Right lobe of liver (tissue), 6 donors: Measurements from ENCODE around the gene FUT7. TPM values are rescaled to one million over a fixed set of nuclear protein-coding genes. Genes with fewer than 3 reads are reported as not detected.
A peak's percentile ranks its signal among the peaks of the same experiment; 100 is the strongest.

Source experiments
- ATAC-seq, 4 donors: fragments of 200-7000 bp; cut with Tn5 transposase; one replicate each; pipeline ENCODE4 v1.9.1; 2020; ENCODE audit warnings: mild to moderate bottlenecking in 4 of 4, moderate library complexity in 4 of 4
- DNase-seq, 3 donors: peaks; one replicate each; pipeline ENCODE4 v3.0.0-alpha.2; 2020
- H3K27ac ChIP-seq, 3 donors: fragments of 200-600 bp; one replicate each; pipeline ENCODE4 v1.8.0; 2022
- H3K27me3 ChIP-seq, 2 donors: fragments of 200-600 bp; one replicate each; pipeline ENCODE4 v1.8.0; 2022
- H3K36me3 ChIP-seq, 4 donors: fragments of 200-600 bp; sonication (generic) in 1 of 4; one replicate each; pipeline versions ENCODE4 v1.5.1 to v1.8.0; 2017 to 2022; ENCODE audit warnings: control low read depth in 1 of 4
- H3K4me1 ChIP-seq, 4 donors: fragments of 200-600 bp; sonication (generic) in 1 of 4; one replicate each; pipeline versions ENCODE4 v1.5.1 to v1.8.0; 2017 to 2022; ENCODE audit warnings: control low read depth in 1 of 4
- H3K4me3 ChIP-seq, 3 donors: fragments of 200-600 bp; one replicate each; pipeline ENCODE4 v1.8.0; 2022
- H3K9me3 ChIP-seq, 4 donors: fragments of 200-600 bp; sonication (generic) in 1 of 4; one replicate each; pipeline versions ENCODE4 v1.5.1 to v1.8.0; 2017 to 2022; ENCODE audit warnings: control low read depth in 1 of 4
- POLR2A ChIP-seq: fragments of 450-650 bp; IDR thresholded peaks from one replicate; pipeline ENCODE4 v1.6.1; 2017; ENCODE audit warnings: antibody characterized with exemption, mild to moderate bottlenecking
- WGBS: methylation state at CpG from one replicate; pipeline ENCODE4 v1.1.6; 2018; ENCODE audit warnings: low coverage, low lambda C conversion rate; ENCODE audit not compliant: insufficient coverage; ENCODE audit errors: missing lambda C conversion rate; 5-methylcytosine and 5-hydroxymethylcytosine counted together
- intact Hi-C, 2 donors: fragments of 100-400 bp; cut with DNase I; formaldehyde crosslinking; loops; one replicate each; pipeline versions ENCODE4 v1.11.2 to v1.14.1; 2022
- total RNA-seq, 6 experiments: library from RNA; depleted of rRNA in 2 of 6; stranded (reverse); fragments of >200 nt in 2 of 6; fragmentation: NEBNext Ultra II Directional in 3 of 6; extraction: Animal tissue kit (Norgen Biotek cat#: 25700) in 3 of 6; gene quantifications; one replicate each; pipeline versions ENCODE4 v1.1.0 to v1.2.4, GENCODE V29; 2016 to 2023
- TF ChIP-seq, protein P1 (sequence below), 4 donors: fragments of 200-600 bp in 3 of 4; fragments of 450-650 bp in 1 of 4; IDR thresholded peaks; one replicate each; pipeline versions ENCODE4 v1.5.1 to v1.8.0; 2016 to 2022; ENCODE audit warnings: antibody characterized with exemption in 4 of 4, mild to moderate bottlenecking in 2 of 4
- donor health status: DM: no; HTN: yes; CAD: no.
- donor health status: DM: no; HTN: no; CAD: no.
- donor health status: DM: no; HTN: no; CAD: no.
- donor health status: DM: no; HTN: yes; CAD: no.
- donor health status: DM: no; HTN: yes; CAD: no.

FUT7 gene
- total RNA-seq, 6 experiments from 2014 or later: 0.12 to 0.13 TPM; not detected in 4

DNA sequence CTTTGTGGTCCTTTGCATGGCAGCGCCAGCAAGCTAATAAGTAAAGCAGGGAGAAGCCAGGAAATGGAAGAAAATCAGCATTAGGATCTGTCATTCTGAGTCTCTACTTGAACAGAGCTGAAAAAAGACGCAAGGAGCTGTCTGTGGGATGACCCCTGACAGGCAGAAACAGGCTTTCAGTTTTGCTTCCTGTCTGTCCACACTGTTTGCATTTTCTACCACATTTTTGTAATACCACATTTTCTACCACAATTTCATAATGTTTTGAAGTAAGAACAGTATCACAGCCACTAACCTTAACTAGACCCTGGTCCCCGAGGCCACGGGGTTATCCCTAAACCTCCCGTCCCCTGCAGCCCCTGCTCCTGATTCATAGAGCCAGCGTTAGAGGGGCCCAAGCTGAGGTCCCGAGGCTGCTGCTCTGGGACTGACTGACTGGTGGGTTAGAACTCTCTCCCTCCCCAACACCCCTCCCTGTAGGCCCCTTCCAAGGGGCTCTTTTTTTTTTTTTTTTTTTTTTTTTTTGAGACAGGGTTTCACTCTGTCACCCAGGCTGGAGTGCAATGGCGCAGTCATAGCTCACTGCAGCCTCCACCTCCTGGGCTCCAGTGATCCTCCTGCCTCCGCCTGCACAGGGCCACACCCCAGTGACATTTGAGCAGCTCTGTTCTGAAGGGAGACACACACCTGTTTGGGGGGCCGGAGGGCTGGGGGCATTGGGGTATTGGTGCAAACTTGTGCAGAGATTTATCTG lies 31.5 kb downstream of the FUT7 start:
- Histone ChIP-seq H3K36me3 (no peaks in the 10 kb centered on the region), H3K4me3 (no peak overlapping the region), H3K4me1 (peaks cover 0 to 3% (median 0%) of the 10 kb centered on the region in 4 donors), H3K27ac (peak overlapping the region in 1 of 3 donors; percentile 32), H3K9me3 (no peaks in the 10 kb centered on the region), H3K27me3 (no peaks in the 10 kb centered on the region)
- ATAC-seq (peak in 2 of 4 donors; percentile 28 to 59), DNase-seq (no peak)
- 39% methylated on average over 7 of the region's 10 CpGs for WGBS
- intact Hi-C loops: no loop called here
- TF ChIP-seq POLR2A: no peak
- TF ChIP-seq, protein P1, sequence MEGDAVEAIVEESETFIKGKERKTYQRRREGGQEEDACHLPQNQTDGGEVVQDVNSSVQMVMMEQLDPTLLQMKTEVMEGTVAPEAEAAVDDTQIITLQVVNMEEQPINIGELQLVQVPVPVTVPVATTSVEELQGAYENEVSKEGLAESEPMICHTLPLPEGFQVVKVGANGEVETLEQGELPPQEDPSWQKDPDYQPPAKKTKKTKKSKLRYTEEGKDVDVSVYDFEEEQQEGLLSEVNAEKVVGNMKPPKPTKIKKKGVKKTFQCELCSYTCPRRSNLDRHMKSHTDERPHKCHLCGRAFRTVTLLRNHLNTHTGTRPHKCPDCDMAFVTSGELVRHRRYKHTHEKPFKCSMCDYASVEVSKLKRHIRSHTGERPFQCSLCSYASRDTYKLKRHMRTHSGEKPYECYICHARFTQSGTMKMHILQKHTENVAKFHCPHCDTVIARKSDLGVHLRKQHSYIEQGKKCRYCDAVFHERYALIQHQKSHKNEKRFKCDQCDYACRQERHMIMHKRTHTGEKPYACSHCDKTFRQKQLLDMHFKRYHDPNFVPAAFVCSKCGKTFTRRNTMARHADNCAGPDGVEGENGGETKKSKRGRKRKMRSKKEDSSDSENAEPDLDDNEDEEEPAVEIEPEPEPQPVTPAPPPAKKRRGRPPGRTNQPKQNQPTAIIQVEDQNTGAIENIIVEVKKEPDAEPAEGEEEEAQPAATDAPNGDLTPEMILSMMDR (IDR thresholded peaks at IDR 0.05): no peak

DNA sequence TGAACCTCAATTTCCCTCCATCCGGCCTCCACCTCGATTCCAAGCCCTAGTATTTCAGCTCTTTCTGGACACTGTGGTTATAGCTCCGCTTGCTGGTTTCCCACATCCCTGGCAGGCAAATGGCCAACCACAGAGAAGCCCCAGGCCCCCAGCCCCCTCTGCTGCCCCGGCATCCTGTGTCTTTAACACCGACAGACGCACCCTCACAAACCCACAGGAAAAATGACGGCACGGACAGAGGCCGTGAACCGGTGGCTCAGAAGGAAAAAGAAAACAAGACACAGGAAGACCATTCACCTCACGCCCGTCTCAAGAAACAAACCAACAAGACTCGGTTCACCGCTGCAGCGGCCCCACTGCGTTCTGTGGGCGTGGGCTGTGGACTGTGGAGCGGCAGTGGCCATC lies 34.1 kb downstream of the FUT7 start:
- Histone ChIP-seq H3K4me1 (peaks cover 0 to 13% (median 4%) of the 10 kb centered on the region in 4 donors), H3K36me3 (no peaks in the 10 kb centered on the region), H3K4me3 (no peak overlapping the region), H3K9me3 (no peaks in the 10 kb centered on the region), H3K27ac (no peak overlapping the region), H3K27me3 (no peaks in the 10 kb centered on the region)
- peak in 2 of 4 donors; percentile 4 to 5 for ATAC-seq
- TF ChIP-seq POLR2A: no peak
- TF ChIP-seq, protein P1 (IDR thresholded peaks at IDR 0.05): no peak
- no peak for DNase-seq
- intact Hi-C loops: no loop called here
- WGBS: 36% methylated on average over 16 of the region's 18 CpGs

DNA sequence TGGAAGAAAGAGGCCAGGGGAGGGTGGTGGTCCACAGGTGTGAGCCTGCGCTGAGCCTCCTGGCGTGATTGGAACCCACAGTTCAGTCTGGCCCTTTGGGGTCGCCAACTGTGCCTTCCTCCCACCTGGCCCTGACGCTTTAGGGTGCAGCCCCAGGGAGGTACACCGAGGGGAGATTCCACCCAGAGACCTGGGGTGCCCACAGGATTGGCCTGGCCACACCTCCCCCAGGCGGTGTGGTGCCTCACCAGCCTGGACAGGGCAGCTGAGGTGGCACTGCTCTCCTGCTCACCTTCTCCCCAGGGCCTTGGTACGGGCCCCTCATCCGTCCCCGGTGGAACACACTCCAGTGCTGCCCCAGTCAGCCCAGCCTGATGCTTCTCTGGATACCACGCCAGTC lies 34.5 kb downstream of the FUT7 start:
- H3K9me3 ChIP-seq: no peaks in the 10 kb centered on the region
- intact Hi-C loops: no loop called here
- peaks cover 0 to 14% (median 5%) of the 10 kb centered on the region in 4 donors for H3K4me1 ChIP-seq
- no peaks in the 10 kb centered on the region for H3K36me3 ChIP-seq
- H3K27ac ChIP-seq: peak overlapping the region in 1 of 3 donors; percentile 29
- H3K27me3 ChIP-seq: no peaks in the 10 kb centered on the region
- H3K4me3 ChIP-seq: no peak overlapping the region
- WGBS: 92% methylated on average over 2 of the region's 10 CpGs
- ATAC-seq (no peak), DNase-seq (no peak)
- no peak for TF ChIP-seq POLR2A
- TF ChIP-seq, protein P1 (IDR thresholded peaks at IDR 0.05): no peak

DNA sequence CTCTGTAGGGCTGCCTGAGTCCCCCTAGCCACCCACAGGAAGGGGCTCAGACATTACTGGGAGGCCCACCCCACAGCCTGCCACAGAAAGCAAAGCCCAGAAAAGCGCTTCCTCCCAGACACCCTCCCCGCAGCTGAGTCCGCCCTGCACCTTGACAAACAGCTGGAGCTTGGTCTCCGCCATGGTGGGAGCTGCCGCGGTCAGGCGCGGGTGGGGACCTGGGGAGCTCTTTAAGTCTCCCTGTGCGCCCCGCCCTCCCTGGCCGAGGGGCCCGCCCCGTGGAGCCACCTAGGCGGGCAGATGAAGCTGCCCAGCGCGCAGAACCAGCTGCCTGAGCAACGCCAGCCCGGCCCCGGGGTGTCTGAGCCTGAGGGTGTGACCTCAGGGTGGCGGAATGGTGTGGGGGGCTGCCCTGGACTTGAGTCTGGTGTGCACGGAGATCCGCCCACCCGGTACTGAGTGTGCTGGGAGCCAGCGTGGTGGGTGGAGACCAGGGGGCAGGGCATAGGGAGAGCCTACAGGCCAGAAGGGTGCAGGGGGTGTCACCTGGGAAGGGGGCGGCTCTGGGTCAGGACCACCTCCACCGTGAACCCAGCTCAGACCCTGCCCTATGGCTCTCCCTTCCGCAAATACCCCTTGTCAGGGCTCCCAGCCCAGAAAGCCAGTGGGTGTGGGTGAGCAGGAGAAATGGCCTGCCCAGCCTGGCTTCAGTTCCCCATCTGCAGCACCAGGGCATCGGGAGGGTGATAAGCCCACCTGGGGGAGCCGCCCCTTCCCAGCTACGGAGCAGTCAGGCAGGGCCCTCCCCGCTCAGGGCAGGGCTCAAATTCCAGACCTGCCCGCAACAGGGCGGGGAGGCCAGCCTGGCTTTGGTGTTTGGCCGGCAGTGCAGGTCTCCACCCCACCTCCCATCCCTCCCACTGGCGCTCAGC lies 35.3 kb downstream of the FUT7 start, which contains the start of gene CLIC3:
Gene CLIC3 (minus strand): TSS at position 208 of the 932 bp plus-strand sequence. CDS start 25 bp downstream, at position 183.
- intact Hi-C loops: no loop called here
- TF ChIP-seq, protein P1 (IDR thresholded peaks at IDR 0.05): no peak
- TF ChIP-seq POLR2A: no peak
- DNase-seq: no peak
- Histone ChIP-seq H3K36me3 (no peaks in the 10 kb centered on the region), H3K9me3 (no peaks in the 10 kb centered on the region), H3K27ac (peak within 1 kb of the TSS in 1 of 3 donors; percentile 29), H3K4me3 (no peak within 1 kb of the TSS), H3K27me3 (no peaks in the 10 kb centered on the region), H3K4me1 (peaks cover 0 to 14% (median 5%) of the 10 kb centered on the region in 4 donors)
- peak in 2 of 4 donors; percentile 1 to 7 for ATAC-seq
- WGBS: 17% methylated on average over 1 of the region's 35 CpGs
